Measurements from ENCODE around the gene P2RY8.
"Not testable (repeated sequence)": the region's sequence is repeated elsewhere in the genome, so short reads cannot be mapped to it uniquely, and the experiment has no call there.

The P2RY8 gene

GRCh38 chrX:1484638-1485019, 52.4 kb downstream of the P2RY8 start:
- no peak for DNase-seq

GRCh38 chrX:1483843-1484637, 52.9 kb downstream of the P2RY8 start:
- DNase-seq = peak; percentile 2

- not testable (repeated sequence) for DNase-seq
Measured at GRCh38 chrX:1482530-1482928, 54.5 kb downstream of the P2RY8 start.

GRCh38 chrX:1481636-1482529, 55.1 kb downstream of the P2RY8 start:
- peak; percentile 56 for DNase-seq

- no peak for DNase-seq
Measured at GRCh38 chrX:1480082-1480785, 56.8 kb downstream of the P2RY8 start.

- DNase-seq = no peak
Measured at GRCh38 chrX:1477801-1478458, 59.1 kb downstream of the P2RY8 start.

- DNase-seq = no peak
Measured at GRCh38 chrX:1477229-1477628, 59.8 kb downstream of the P2RY8 start.

GRCh38 chrX:1476682-1477081, 60.3 kb downstream of the P2RY8 start:
- no peak for DNase-seq

GRCh38 chrX:1475881-1476280, 61.1 kb downstream of the P2RY8 start:
- peak; percentile 4 for DNase-seq

GRCh38 chrX:1475481-1475880, 61.5 kb downstream of the P2RY8 start:
- DNase-seq = no peak

GRCh38 chrX:1474593-1474992, 62.4 kb downstream of the P2RY8 start:
- not testable (repeated sequence) for DNase-seq

GRCh38 chrX:1472975-1473374, 64.0 kb downstream of the P2RY8 start:
- peak; percentile 3 for DNase-seq

- peak; percentile 69 for DNase-seq
Measured at GRCh38 chrX:1468250-1468772, 68.7 kb downstream of the P2RY8 start.

- DNase-seq = peak; percentile 19
Measured at GRCh38 chrX:1466971-1467561, 69.9 kb downstream of the P2RY8 start.

- peak; percentile 7 for DNase-seq
Measured at GRCh38 chrX:1466232-1466661, 70.7 kb downstream of the P2RY8 start.

GRCh38 chrX:1465286-1466231, 71.4 kb downstream of the P2RY8 start:
- peak; percentile 6 for DNase-seq

- DNase-seq = no peak
Measured at GRCh38 chrX:1464971-1465285, 72.1 kb downstream of the P2RY8 start.

- peak; percentile 7 for DNase-seq
Measured at GRCh38 chrX:1464041-1464970, 72.7 kb downstream of the P2RY8 start.

- no peak for DNase-seq
Measured at GRCh38 chrX:1463581-1463980, 73.4 kb downstream of the P2RY8 start.

All from activated CD4-positive, alpha-beta T cell treated with anti-CD3 and anti-CD28 coated beads for 1 hour (primary cell).